Measurements from ENCODE around the gene AAK1.

GRCh38 chr2:69565431-69565839, 78.1 kb downstream of the AAK1 start:
- peak; percentile 90 for TF ChIP-seq CTCF (IDR thresholded peaks at IDR 0.05)
- no peak for TF ChIP-seq EZH2phosphoT487 (IDR thresholded peaks at IDR 0.05)

Data from neural progenitor cell (in vitro differentiated cells).